Body of pancreas (tissue), 4 donors: ENCODE data around the gene ASB18.

ENCODE experiments used
- POLR2A ChIP-seq, 3 donors: fragments of 450-650 bp; IDR thresholded peaks; one replicate each; pipeline ENCODE4 v1.6.1; 2016; ENCODE audit warnings: antibody characterized with exemption in 3 of 3, mild to moderate bottlenecking in 2 of 3
- TF ChIP-seq, protein P1 (sequence below), 7 experiments: fragments of 450-650 bp in 4 of 7; fragments of 200-600 bp in 3 of 7; sonication (generic) in 3 of 7; IDR thresholded peaks; one replicate each; pipeline ENCODE4 v1.5.1; 2016 to 2019; ENCODE audit warnings: antibody characterized with exemption in 7 of 7

- TF ChIP-seq, protein P1, sequence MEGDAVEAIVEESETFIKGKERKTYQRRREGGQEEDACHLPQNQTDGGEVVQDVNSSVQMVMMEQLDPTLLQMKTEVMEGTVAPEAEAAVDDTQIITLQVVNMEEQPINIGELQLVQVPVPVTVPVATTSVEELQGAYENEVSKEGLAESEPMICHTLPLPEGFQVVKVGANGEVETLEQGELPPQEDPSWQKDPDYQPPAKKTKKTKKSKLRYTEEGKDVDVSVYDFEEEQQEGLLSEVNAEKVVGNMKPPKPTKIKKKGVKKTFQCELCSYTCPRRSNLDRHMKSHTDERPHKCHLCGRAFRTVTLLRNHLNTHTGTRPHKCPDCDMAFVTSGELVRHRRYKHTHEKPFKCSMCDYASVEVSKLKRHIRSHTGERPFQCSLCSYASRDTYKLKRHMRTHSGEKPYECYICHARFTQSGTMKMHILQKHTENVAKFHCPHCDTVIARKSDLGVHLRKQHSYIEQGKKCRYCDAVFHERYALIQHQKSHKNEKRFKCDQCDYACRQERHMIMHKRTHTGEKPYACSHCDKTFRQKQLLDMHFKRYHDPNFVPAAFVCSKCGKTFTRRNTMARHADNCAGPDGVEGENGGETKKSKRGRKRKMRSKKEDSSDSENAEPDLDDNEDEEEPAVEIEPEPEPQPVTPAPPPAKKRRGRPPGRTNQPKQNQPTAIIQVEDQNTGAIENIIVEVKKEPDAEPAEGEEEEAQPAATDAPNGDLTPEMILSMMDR (IDR thresholded peaks at IDR 0.05), result no peak
- TF ChIP-seq POLR2A (IDR thresholded peaks at IDR 0.05), result no peak
Measured at GRCh38 chr2:236250286-236250685, 13.9 kb downstream of the ASB18 start.
